HepG2 (cell line): ENCODE measurements around the gene SELENOS. TPM values are rescaled to one million over a fixed set of nuclear protein-coding genes. Genes with fewer than 3 reads are reported as not detected.

Source experiments
- ELF3 ChIP-seq: IDR thresholded peaks from 2 replicates; pipeline ENCODE4 v1.6.1; 2016; ENCODE audit warnings: missing genetic modification reagents, missing compliant biosample characterization
- EP300 ChIP-seq, 3 experiments: sonication (generic) in 1 of 3; formaldehyde crosslinking in 1 of 3; IDR thresholded peaks; 2 replicates each; pipeline versions ENCODE4 v1.5.1 to v1.6.1; 2011 to 2020; ENCODE audit warnings: low read depth in 2 of 3, low read length in 2 of 3, borderline replicate concordance in 1 of 3, improper control_type of control experiment in 1 of 3, mild to moderate bottlenecking in 1 of 3, missing genetic modification reagents in 1 of 3, moderate library complexity in 1 of 3
- FLYWCH1 ChIP-seq: sonication (generic); formaldehyde crosslinking; IDR thresholded peaks from 2 replicates; pipeline ENCODE4 v1.8.1; 2023; ENCODE audit warnings: mild to moderate bottlenecking, missing genetic modification reagents
- GRHL1 ChIP-seq: sonication (generic); formaldehyde crosslinking; conservative IDR thresholded peaks from 2 replicates; pipeline ENCODE4 v1.8.0; 2022; ENCODE audit warnings: missing genetic modification reagents
- IRF2 ChIP-seq: IDR thresholded peaks from 2 replicates; pipeline ENCODE4 v1.6.1; 2018; ENCODE audit warnings: missing genetic modification reagents, missing compliant biosample characterization
- MTF1 ChIP-seq: sonication (generic); formaldehyde crosslinking; IDR thresholded peaks from 2 replicates; pipeline ENCODE4 v1.5.0; 2020; ENCODE audit warnings: missing genetic modification reagents
- PITX1 ChIP-seq: sonication (generic); formaldehyde crosslinking; IDR thresholded peaks from 2 replicates; pipeline ENCODE4 v1.5.1; 2020; ENCODE audit warnings: mild to moderate bottlenecking, missing genetic modification reagents
- SALL2 ChIP-seq: sonication (generic); formaldehyde crosslinking; IDR thresholded peaks from 2 replicates; pipeline ENCODE4 v1.8.1; 2023; ENCODE audit warnings: mild to moderate bottlenecking, missing genetic modification reagents, inconsistent platforms
- SIX4 ChIP-seq: sonication (generic); formaldehyde crosslinking; IDR thresholded peaks from 2 replicates; pipeline ENCODE4 v1.4.0; 2020; ENCODE audit warnings: missing genetic modification reagents
- SP1 ChIP-seq, 2 experiments: fragments of 450-650 bp in 1 of 2; sonication (generic) in 1 of 2; formaldehyde crosslinking in 1 of 2; IDR thresholded peaks; 2 replicates each; pipeline versions ENCODE4 v1.4.0 to v1.6.1; 2016 to 2020; ENCODE audit warnings: missing genetic modification reagents in 1 of 2
- TAF1 ChIP-seq: sonication (generic); formaldehyde crosslinking; IDR thresholded peaks from 2 replicates; pipeline ENCODE4 v1.4.0; 2020; ENCODE audit warnings: missing genetic modification reagents
- ZMAT5 ChIP-seq: sonication (generic); formaldehyde crosslinking; IDR thresholded peaks from 2 replicates; pipeline ENCODE4 v1.5.0; 2020; ENCODE audit warnings: mild to moderate bottlenecking, low read depth, missing genetic modification reagents, borderline replicate concordance
- ZNF18 ChIP-seq: sonication (generic); formaldehyde crosslinking; IDR thresholded peaks from 2 replicates; pipeline ENCODE4 v1.8.0; 2022; ENCODE audit warnings: mild to moderate bottlenecking, missing genetic modification reagents; ENCODE audit not compliant: insufficient replicate concordance
- ZNF230 ChIP-seq: sonication (generic); formaldehyde crosslinking; IDR thresholded peaks from 2 replicates; pipeline ENCODE4 v1.4.0; 2020; ENCODE audit warnings: mild to moderate bottlenecking, missing genetic modification reagents
- ZNF362 ChIP-seq: sonication (generic); formaldehyde crosslinking; IDR thresholded peaks from 2 replicates; pipeline ENCODE4 v1.4.0; 2020; ENCODE audit warnings: missing genetic modification reagents, mild to moderate bottlenecking, borderline replicate concordance
- ZNF720 ChIP-seq: sonication (generic); formaldehyde crosslinking; IDR thresholded peaks from 2 replicates; pipeline ENCODE4 v1.4.0; 2020; ENCODE audit warnings: missing genetic modification reagents
- ZXDC ChIP-seq: sonication (generic); formaldehyde crosslinking; IDR thresholded peaks from 2 replicates; pipeline ENCODE4 v1.5.0; 2020; ENCODE audit warnings: mild to moderate bottlenecking, missing genetic modification reagents
- polyA plus RNA-seq, 8 experiments: library from polyadenylated mRNA; depleted of rRNA in 3 of 8; stranded (reverse) in 7 of 8; unstranded in 1 of 8; fragments of >200 nt; fragmentation: Illumina TruSeq in 4 of 8; extraction: Trizol in 4 of 8; gene quantifications; 2 replicates each; pipeline versions ENCODE4 v1.2.1 to v1.2.3, GENCODE V29; 2011 to 2016; ENCODE audit warnings: low read depth in 4 of 8, missing spikeins in 1 of 8, mixed read lengths in 1 of 8; ENCODE audit not compliant: insufficient read depth in 1 of 8
- total RNA-seq, 5 experiments: library from RNA; depleted of rRNA; stranded (reverse); fragments of >200 nt; fragmentation: Illumina TruSeq; extraction: Trizol; gene quantifications; 2 replicates each; pipeline ENCODE4 v1.2.3, GENCODE V29; 2016; ENCODE audit warnings: low read depth in 1 of 5

SELENOS gene
- total and polyA plus RNA-seq, 2 of the 13 experiments (the other 11 are each of a cell fraction or from before 2014, with no cell fraction given): 63.0 to 66.1 TPM

- TF ChIP-seq GRHL1 (CRISPR knock-in tag): no peak
- no peak for TF ChIP-seq MTF1 (CRISPR knock-in tag)
- no peak for TF ChIP-seq ZXDC (CRISPR knock-in tag)
- peak; percentile 95 for TF ChIP-seq ZNF362
- 0 out of 2 replicates have a peak, but pooled peaks have one; percentile 46 for TF ChIP-seq FLYWCH1 (CRISPR knock-in tag)
- peak; percentile 34; the same call in 1 of the 2 replicates for TF ChIP-seq SIX4 (CRISPR knock-in tag)
- TF ChIP-seq TAF1 (CRISPR knock-in tag): peak; percentile 80
- TF ChIP-seq ELF3 (CRISPR knock-in tag): no peak
- TF ChIP-seq PITX1 (CRISPR knock-in tag): peak; percentile 28; the same call in 1 of the 2 replicates
- TF ChIP-seq ZNF720 (CRISPR knock-in tag): no peak
- 0 out of 2 replicates have a peak, but pooled peaks have one; percentile 7 for TF ChIP-seq IRF2 (CRISPR knock-in tag)
- peak; percentile 36 for TF ChIP-seq ZNF18 (CRISPR knock-in tag)
- no peak for TF ChIP-seq ZNF230 (CRISPR knock-in tag)
- TF ChIP-seq ZMAT5: no peak
- TF ChIP-seq SP1 (IDR thresholded peaks at IDR 0.05): no peak
- peak; percentile 61 for TF ChIP-seq SP1 (CRISPR knock-in tag; IDR thresholded peaks at IDR 0.05)
- TF ChIP-seq SALL2: peak; percentile 47; the same call in 1 of the 2 replicates
- no peak for TF ChIP-seq EP300 (IDR thresholded peaks at IDR 0.05; ENCODE audit: low read depth in 2 of 2, low read length in 2 of 2)
- TF ChIP-seq EP300 (CRISPR knock-in tag; IDR thresholded peaks at IDR 0.05; ENCODE audit: borderline replicate concordance): 0 out of 2 replicates have a peak, but pooled peaks have one; percentile 13
Observed at GRCh38 chr15:101251830-101252820, 25.2 kb downstream of the SELENOS start, which contains the start of gene CHSY1 (continued).
